HCT116 (cell line): ENCODE results near the gene ZNF462.

Experiments
- CEBPB ChIP-seq: IDR thresholded peaks from 2 replicates; pipeline ENCODE4 v1.6.1; 2012; ENCODE audit warnings: low read depth
- FOSL1 ChIP-seq: IDR thresholded peaks from 2 replicates; pipeline ENCODE4 v1.6.1; 2012; ENCODE audit warnings: low read depth
- RAD21 ChIP-seq: IDR thresholded peaks from 2 replicates; pipeline ENCODE4 v1.6.1; 2012; ENCODE audit warnings: low read depth, mild to moderate bottlenecking
- TF ChIP-seq, protein P1 (sequence below), 3 experiments: fragments of 200-600 bp in 1 of 3; sonication (generic) in 1 of 3; IDR thresholded peaks in 2 of 3; conservative IDR thresholded peaks in 1 of 3; 2 replicates each; pipeline ENCODE4 v1.5.1; 2012 to 2017; ENCODE audit warnings: low read depth in 2 of 3, low read length in 2 of 3, antibody characterized with exemption in 1 of 3, borderline replicate concordance in 1 of 3, control low read depth in 1 of 3, mild to moderate bottlenecking in 1 of 3, mixed read lengths in 1 of 3, mixed run types in 1 of 3, moderate library complexity in 1 of 3; ENCODE audit not compliant: insufficient read depth in 1 of 3

- TF ChIP-seq, protein P1, sequence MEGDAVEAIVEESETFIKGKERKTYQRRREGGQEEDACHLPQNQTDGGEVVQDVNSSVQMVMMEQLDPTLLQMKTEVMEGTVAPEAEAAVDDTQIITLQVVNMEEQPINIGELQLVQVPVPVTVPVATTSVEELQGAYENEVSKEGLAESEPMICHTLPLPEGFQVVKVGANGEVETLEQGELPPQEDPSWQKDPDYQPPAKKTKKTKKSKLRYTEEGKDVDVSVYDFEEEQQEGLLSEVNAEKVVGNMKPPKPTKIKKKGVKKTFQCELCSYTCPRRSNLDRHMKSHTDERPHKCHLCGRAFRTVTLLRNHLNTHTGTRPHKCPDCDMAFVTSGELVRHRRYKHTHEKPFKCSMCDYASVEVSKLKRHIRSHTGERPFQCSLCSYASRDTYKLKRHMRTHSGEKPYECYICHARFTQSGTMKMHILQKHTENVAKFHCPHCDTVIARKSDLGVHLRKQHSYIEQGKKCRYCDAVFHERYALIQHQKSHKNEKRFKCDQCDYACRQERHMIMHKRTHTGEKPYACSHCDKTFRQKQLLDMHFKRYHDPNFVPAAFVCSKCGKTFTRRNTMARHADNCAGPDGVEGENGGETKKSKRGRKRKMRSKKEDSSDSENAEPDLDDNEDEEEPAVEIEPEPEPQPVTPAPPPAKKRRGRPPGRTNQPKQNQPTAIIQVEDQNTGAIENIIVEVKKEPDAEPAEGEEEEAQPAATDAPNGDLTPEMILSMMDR (IDR thresholded peaks at IDR 0.05 in 2 of 3, conservative IDR thresholded peaks at IDR 0.05 in 1 of 3; ENCODE audit: borderline replicate concordance in 1 of 3, insufficient read depth in 1 of 3, low read depth in 2 of 3, low read length in 2 of 3), result no peak
- TF ChIP-seq FOSL1, result no peak
- no peak for TF ChIP-seq RAD21
- no peak for TF ChIP-seq CEBPB
Observed at GRCh38 chr9:106954974-106955850, 92.2 kb downstream of the ZNF462 start.
